ENCODE data around the gene HRK. TPM values are rescaled to one million over a fixed set of nuclear protein-coding genes. Genes with fewer than 3 reads are reported as not detected.

HRK gene
- total RNA-seq, 1 donor from 2014 or later, result 2.4 TPM

GRCh38 chr12:116862167-116862566 is 19.1 kb downstream of the HRK start:
- no peak for DNase-seq
- Mint-ChIP-seq H3K4me3 (ENCODE audit: unreplicated experiment) (no peak overlapping the region), H3K27me3 (ENCODE audit: unreplicated experiment) (peaks cover 3% of the 10 kb centered on the region), H3K9me3 (ENCODE audit: unreplicated experiment) (no peaks in the 10 kb centered on the region), H3K27ac (ENCODE audit: unreplicated experiment) (no peak overlapping the region), H3K4me1 (ENCODE audit: low read depth, unreplicated experiment) (peaks cover 21% of the 10 kb centered on the region), H3K36me3 (ENCODE audit: unreplicated experiment) (peaks cover 6% of the 10 kb centered on the region)
- TF ChIP-seq CTCF (IDR thresholded peaks at IDR 0.05; ENCODE audit: partially characterized antibody, unreplicated experiment), result no peak

GRCh38 chr12:116861320-116861719 is 19.9 kb downstream of the HRK start:
- peaks cover 3% of the 10 kb centered on the region for H3K27me3 Mint-ChIP-seq (ENCODE audit: unreplicated experiment)
- H3K9me3 Mint-ChIP-seq (ENCODE audit: unreplicated experiment), result no peaks in the 10 kb centered on the region
- no peak overlapping the region for H3K27ac Mint-ChIP-seq (ENCODE audit: unreplicated experiment)
- TF ChIP-seq CTCF (IDR thresholded peaks at IDR 0.05; ENCODE audit: partially characterized antibody, unreplicated experiment), result no peak
- H3K4me3 Mint-ChIP-seq (ENCODE audit: unreplicated experiment), result no peak overlapping the region
- H3K36me3 Mint-ChIP-seq (ENCODE audit: unreplicated experiment), result peaks cover 6% of the 10 kb centered on the region
- H3K4me1 Mint-ChIP-seq (ENCODE audit: low read depth, unreplicated experiment), result peaks cover 21% of the 10 kb centered on the region
- DNase-seq, result peak; percentile 66

DNA sequence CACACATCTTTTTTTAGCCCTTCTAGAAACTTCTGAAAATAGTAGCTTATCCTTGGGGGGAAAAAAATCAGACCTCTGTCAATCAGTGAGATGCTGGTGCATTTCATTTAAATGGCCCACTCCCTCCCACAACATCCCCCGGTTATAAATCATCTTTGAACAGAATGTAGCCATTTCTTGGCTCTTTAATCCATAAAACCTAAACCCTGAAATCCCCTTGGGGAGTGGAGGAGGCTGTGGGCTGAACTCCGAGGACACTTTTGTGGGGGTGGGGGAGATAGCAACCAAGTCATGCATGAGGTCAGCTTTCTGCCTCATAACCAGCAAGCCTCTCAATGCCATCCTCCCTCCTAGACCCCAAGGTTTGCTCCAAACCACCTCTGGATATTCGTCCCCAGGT is 21.0 kb downstream of the HRK start:
- H3K9me3 Mint-ChIP-seq (ENCODE audit: unreplicated experiment), result no peaks in the 10 kb centered on the region
- TF ChIP-seq CTCF (IDR thresholded peaks at IDR 0.05; ENCODE audit: partially characterized antibody, unreplicated experiment), result no peak
- H3K27ac Mint-ChIP-seq (ENCODE audit: unreplicated experiment), result no peak overlapping the region
- peak overlapping the region; percentile 18 for H3K4me3 Mint-ChIP-seq (ENCODE audit: unreplicated experiment)
- peaks cover 3% of the 10 kb centered on the region for H3K27me3 Mint-ChIP-seq (ENCODE audit: unreplicated experiment)
- DNase-seq, result no peak
- peaks cover 6% of the 10 kb centered on the region for H3K36me3 Mint-ChIP-seq (ENCODE audit: unreplicated experiment)
- H3K4me1 Mint-ChIP-seq (ENCODE audit: low read depth, unreplicated experiment), result peaks cover 21% of the 10 kb centered on the region

- Mint-ChIP-seq H3K4me3 (ENCODE audit: unreplicated experiment) (no peak overlapping the region), H3K27ac (ENCODE audit: unreplicated experiment) (no peak overlapping the region), H3K9me3 (ENCODE audit: unreplicated experiment) (no peaks in the 10 kb centered on the region), H3K36me3 (ENCODE audit: unreplicated experiment) (peaks cover 6% of the 10 kb centered on the region), H3K4me1 (ENCODE audit: low read depth, unreplicated experiment) (peaks cover 21% of the 10 kb centered on the region), H3K27me3 (ENCODE audit: unreplicated experiment) (peaks cover 3% of the 10 kb centered on the region)
- DNase-seq, result no peak
- TF ChIP-seq CTCF (IDR thresholded peaks at IDR 0.05; ENCODE audit: partially characterized antibody, unreplicated experiment), result no peak
These were observed 22.2 kb downstream of the HRK start for GRCh38 chr12:116859079-116859478.

- no peaks in the 10 kb centered on the region for H3K36me3 Mint-ChIP-seq (ENCODE audit: unreplicated experiment)
- peaks cover 39% of the 10 kb centered on the region for H3K4me1 Mint-ChIP-seq (ENCODE audit: low read depth, unreplicated experiment)
- no peak for DNase-seq
- H3K4me3 Mint-ChIP-seq (ENCODE audit: unreplicated experiment), result no peak overlapping the region
- H3K27ac Mint-ChIP-seq (ENCODE audit: unreplicated experiment), result no peak overlapping the region
- H3K27me3 Mint-ChIP-seq (ENCODE audit: unreplicated experiment), result peaks cover 3% of the 10 kb centered on the region
- no peak for TF ChIP-seq CTCF (IDR thresholded peaks at IDR 0.05; ENCODE audit: partially characterized antibody, unreplicated experiment)
- no peaks in the 10 kb centered on the region for H3K9me3 Mint-ChIP-seq (ENCODE audit: unreplicated experiment)
These were observed 24.5 kb downstream of the HRK start for GRCh38 chr12:116856729-116857128.

Data from glutamatergic neuron (in vitro differentiated cells).